HEK293 (cell line): ENCODE data around the gene LOXL1.

Experiments used
- CTCF ChIA-PET: fragments of 350-600 bp; formaldehyde crosslinking; extraction: SDS; loops from one replicate; lab custom pipeline; 2021; ENCODE audit warnings: antibody characterized with exemption; lab: Yijun Ruan, JAX
- POLR2A ChIA-PET: fragments of 300-600 bp; formaldehyde crosslinking; extraction: SDS; loops from one replicate; lab custom pipeline; 2020; ENCODE audit warnings: antibody characterized with exemption, inconsistent platforms; lab: Yijun Ruan, JAX
- H3K27ac ChIP-seq: fragments of 200-500 bp; sonication (Bioruptor generic); 2 replicates; pipeline ENCODE4 v1.5.1; 2014; ENCODE audit warnings: low read depth, low read length, control low read depth, inconsistent platforms; ENCODE audit errors: extremely low read depth
- H3K36me3 ChIP-seq, 2 experiments: fragments of 200-500 bp in 1 of 2; sonication (Bioruptor generic) in 1 of 2; 1 replicate in 1 of 2; 2 replicates in 1 of 2; pipeline ENCODE4 v1.5.1; 2014 to 2017; ENCODE audit warnings: inconsistent platforms in 2 of 2, low read length in 2 of 2; ENCODE audit not compliant: control insufficient read depth in 2 of 2, insufficient read depth in 1 of 2
- H3K4me1 ChIP-seq: fragments of 200-500 bp; sonication (Bioruptor generic); 2 replicates; pipeline ENCODE4 v1.5.1; 2014; ENCODE audit warnings: mild to moderate bottlenecking, low read length, inconsistent platforms; ENCODE audit not compliant: control insufficient read depth, insufficient read depth
- H3K4me3 ChIP-seq: 2 replicates; pipeline ENCODE4 v1.5.1; 2011; ENCODE audit warnings: low read depth, mild to moderate bottlenecking, control low read depth, low read length, moderate library complexity
- H3K9me3 ChIP-seq: fragments of 200-500 bp; sonication (Bioruptor generic); 2 replicates; pipeline ENCODE4 v1.5.1; 2014; ENCODE audit warnings: low read depth, low read length, inconsistent platforms; ENCODE audit not compliant: control insufficient read depth, insufficient read depth
- GLI2 ChIP-seq: fragments of 450-650 bp; formaldehyde crosslinking; IDR thresholded peaks from 2 replicates; pipeline ENCODE4; 2017; ENCODE audit warnings: missing biosample characterization, missing genetic modification characterization, low read depth, borderline replicate concordance
- GLIS1 ChIP-seq: fragments of 450-650 bp; formaldehyde crosslinking; IDR thresholded peaks from 2 replicates; pipeline ENCODE4 v1.5.1; 2016; ENCODE audit warnings: missing biosample characterization, missing genetic modification characterization
- SETDB1 ChIP-seq: IDR thresholded peaks from one replicate; pipeline ENCODE4 v1.6.1; 2017; ENCODE audit warnings: mild to moderate bottlenecking, low read length, moderate library complexity, mixed read lengths; ENCODE audit not compliant: insufficient read length
- SP2 ChIP-seq: fragments of 450-650 bp; formaldehyde crosslinking; IDR thresholded peaks from 2 replicates; pipeline ENCODE4 v1.5.1; 2016; ENCODE audit warnings: missing biosample characterization, missing genetic modification characterization
- ZBTB20 ChIP-seq: fragments of 450-650 bp; formaldehyde crosslinking; IDR thresholded peaks from 2 replicates; pipeline ENCODE4 v1.5.1; 2016; ENCODE audit warnings: missing biosample characterization, missing genetic modification characterization
- ZBTB48 ChIP-seq: fragments of 450-650 bp; formaldehyde crosslinking; IDR thresholded peaks from 2 replicates; pipeline ENCODE4 v1.5.1; 2016; ENCODE audit warnings: missing biosample characterization, missing genetic modification characterization
- ZBTB8A ChIP-seq: fragments of 450-650 bp; formaldehyde crosslinking; IDR thresholded peaks from 2 replicates; pipeline ENCODE4 v1.5.1; 2016; ENCODE audit warnings: missing biosample characterization, missing genetic modification characterization
- ZNF155 ChIP-seq: fragments of 450-650 bp; formaldehyde crosslinking; IDR thresholded peaks from 2 replicates; pipeline ENCODE4 v1.5.1; 2016; ENCODE audit warnings: missing biosample characterization, missing genetic modification characterization
- ZNF174 ChIP-seq: fragments of 450-650 bp; formaldehyde crosslinking; IDR thresholded peaks from 2 replicates; pipeline ENCODE4 v1.5.0; 2017; ENCODE audit warnings: missing biosample characterization, mild to moderate bottlenecking, missing genetic modification characterization
- ZNF175 ChIP-seq: fragments of 450-650 bp; formaldehyde crosslinking; IDR thresholded peaks from 2 replicates; pipeline ENCODE4 v1.5.1; 2016; ENCODE audit warnings: missing biosample characterization, missing genetic modification characterization
- ZNF221 ChIP-seq: fragments of 450-650 bp; formaldehyde crosslinking; IDR thresholded peaks from 2 replicates; pipeline ENCODE4 v1.5.1; 2017; ENCODE audit warnings: missing biosample characterization, missing genetic modification characterization, borderline replicate concordance
- ZNF248 ChIP-seq: fragments of 450-650 bp; formaldehyde crosslinking; IDR thresholded peaks from 2 replicates; pipeline ENCODE4 v1.5.1; 2017; ENCODE audit warnings: missing biosample characterization, missing genetic modification characterization
- ZNF335 ChIP-seq: fragments of 450-650 bp; formaldehyde crosslinking; conservative IDR thresholded peaks from 2 replicates; pipeline ENCODE4 v1.5.1; 2016; ENCODE audit warnings: missing biosample characterization, missing genetic modification characterization
- ZNF404 ChIP-seq: fragments of 450-650 bp; formaldehyde crosslinking; IDR thresholded peaks from 2 replicates; pipeline ENCODE4 v1.5.1; 2017; ENCODE audit warnings: missing biosample characterization, missing genetic modification characterization
- ZNF488 ChIP-seq: fragments of 450-650 bp; formaldehyde crosslinking; IDR thresholded peaks from 2 replicates; pipeline ENCODE4 v1.5.1; 2016; ENCODE audit warnings: missing biosample characterization, missing genetic modification characterization
- ZNF521 ChIP-seq: fragments of 450-650 bp; formaldehyde crosslinking; IDR thresholded peaks from 2 replicates; pipeline ENCODE4 v1.5.1; 2017; ENCODE audit warnings: missing biosample characterization, mild to moderate bottlenecking, missing genetic modification characterization
- ZNF549 ChIP-seq: fragments of 450-650 bp; IDR thresholded peaks from 2 replicates; pipeline ENCODE4 v1.5.1; 2018; ENCODE audit warnings: missing biosample characterization, missing genetic modification characterization, mild to moderate bottlenecking, inconsistent platforms, moderate library complexity
- ZNF558 ChIP-seq: fragments of 450-650 bp; formaldehyde crosslinking; IDR thresholded peaks from 2 replicates; pipeline ENCODE4 v1.5.1; 2016; ENCODE audit warnings: missing biosample characterization, missing genetic modification characterization
- ZNF610 ChIP-seq: fragments of 450-650 bp; formaldehyde crosslinking; IDR thresholded peaks from 2 replicates; pipeline ENCODE4 v1.5.1; 2016; ENCODE audit warnings: missing biosample characterization, missing genetic modification characterization, borderline replicate concordance
- ZNF692 ChIP-seq: fragments of 450-650 bp; formaldehyde crosslinking; IDR thresholded peaks from 2 replicates; pipeline ENCODE4 v1.5.1; 2016; ENCODE audit warnings: missing biosample characterization, missing genetic modification characterization
- TF ChIP-seq, protein P1 (sequence below): fragments of 450-650 bp; formaldehyde crosslinking; IDR thresholded peaks from 2 replicates; pipeline ENCODE4 v1.5.1; 2016; ENCODE audit warnings: missing biosample characterization, missing genetic modification characterization
- TF ChIP-seq, protein P2 (sequence below): fragments of 450-650 bp; IDR thresholded peaks from 2 replicates; pipeline ENCODE4 v1.5.1; 2018; ENCODE audit warnings: missing biosample characterization, missing genetic modification characterization
- TF ChIP-seq, protein P3 (sequence below): fragments of 450-650 bp; formaldehyde crosslinking; optimal IDR thresholded peaks from 2 replicates; pipeline ENCODE3; 2016; ENCODE audit warnings: missing biosample characterization, mild to moderate bottlenecking, missing genetic modification characterization
- TF ChIP-seq, protein P4 (sequence below): fragments of 450-650 bp; formaldehyde crosslinking; IDR thresholded peaks from 2 replicates; pipeline ENCODE4 v1.5.1; 2016; ENCODE audit warnings: missing biosample characterization, missing genetic modification characterization, borderline replicate concordance

LOXL1 gene

GRCh38 chr15:73982222-73982962, 56.1 kb downstream of the LOXL1 start (continued):
- TF ChIP-seq ZNF692 = peak; percentile 41; the same call in 1 of the 2 replicates
- peak; percentile 99 for TF ChIP-seq ZNF335 (tag by site-specific recombination)
- TF ChIP-seq ZBTB20 = peak; percentile 68
- no peak for TF ChIP-seq ZNF155 (tag by site-specific recombination)
- no peak for TF ChIP-seq ZNF549 (tag by site-specific recombination)
- TF ChIP-seq GLIS1 (tag by site-specific recombination) = peak; percentile 89
- 0 out of 2 replicates have a peak, but pooled peaks have one; percentile 21 for TF ChIP-seq ZBTB8A
- no peak for TF ChIP-seq ZNF558 (tag by site-specific recombination)
- no peak for TF ChIP-seq ZNF404 (tag by site-specific recombination)
- TF ChIP-seq, protein P1, sequence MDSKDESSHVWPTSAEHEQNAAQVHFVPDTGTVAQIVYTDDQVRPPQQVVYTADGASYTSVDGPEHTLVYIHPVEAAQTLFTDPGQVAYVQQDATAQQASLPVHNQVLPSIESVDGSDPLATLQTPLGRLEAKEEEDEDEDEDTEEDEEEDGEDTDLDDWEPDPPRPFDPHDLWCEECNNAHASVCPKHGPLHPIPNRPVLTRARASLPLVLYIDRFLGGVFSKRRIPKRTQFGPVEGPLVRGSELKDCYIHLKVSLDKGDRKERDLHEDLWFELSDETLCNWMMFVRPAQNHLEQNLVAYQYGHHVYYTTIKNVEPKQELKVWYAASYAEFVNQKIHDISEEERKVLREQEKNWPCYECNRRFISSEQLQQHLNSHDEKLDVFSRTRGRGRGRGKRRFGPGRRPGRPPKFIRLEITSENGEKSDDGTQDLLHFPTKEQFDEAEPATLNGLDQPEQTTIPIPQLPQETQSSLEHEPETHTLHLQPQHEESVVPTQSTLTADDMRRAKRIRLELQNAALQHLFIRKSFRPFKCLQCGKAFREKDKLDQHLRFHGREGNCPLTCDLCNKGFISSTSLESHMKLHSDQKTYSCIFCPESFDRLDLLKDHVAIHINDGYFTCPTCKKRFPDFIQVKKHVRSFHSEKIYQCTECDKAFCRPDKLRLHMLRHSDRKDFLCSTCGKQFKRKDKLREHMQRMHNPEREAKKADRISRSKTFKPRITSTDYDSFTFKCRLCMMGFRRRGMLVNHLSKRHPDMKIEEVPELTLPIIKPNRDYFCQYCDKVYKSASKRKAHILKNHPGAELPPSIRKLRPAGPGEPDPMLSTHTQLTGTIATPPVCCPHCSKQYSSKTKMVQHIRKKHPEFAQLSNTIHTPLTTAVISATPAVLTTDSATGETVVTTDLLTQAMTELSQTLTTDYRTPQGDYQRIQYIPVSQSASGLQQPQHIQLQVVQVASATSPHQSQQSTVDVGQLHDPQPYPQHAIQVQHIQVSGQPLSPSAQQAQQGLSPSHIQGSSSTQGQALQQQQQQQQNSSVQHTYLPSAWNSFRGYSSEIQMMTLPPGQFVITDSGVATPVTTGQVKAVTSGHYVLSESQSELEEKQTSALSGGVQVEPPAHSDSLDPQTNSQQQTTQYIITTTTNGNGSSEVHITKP (tag by site-specific recombination) = peak; percentile 38

DNA sequence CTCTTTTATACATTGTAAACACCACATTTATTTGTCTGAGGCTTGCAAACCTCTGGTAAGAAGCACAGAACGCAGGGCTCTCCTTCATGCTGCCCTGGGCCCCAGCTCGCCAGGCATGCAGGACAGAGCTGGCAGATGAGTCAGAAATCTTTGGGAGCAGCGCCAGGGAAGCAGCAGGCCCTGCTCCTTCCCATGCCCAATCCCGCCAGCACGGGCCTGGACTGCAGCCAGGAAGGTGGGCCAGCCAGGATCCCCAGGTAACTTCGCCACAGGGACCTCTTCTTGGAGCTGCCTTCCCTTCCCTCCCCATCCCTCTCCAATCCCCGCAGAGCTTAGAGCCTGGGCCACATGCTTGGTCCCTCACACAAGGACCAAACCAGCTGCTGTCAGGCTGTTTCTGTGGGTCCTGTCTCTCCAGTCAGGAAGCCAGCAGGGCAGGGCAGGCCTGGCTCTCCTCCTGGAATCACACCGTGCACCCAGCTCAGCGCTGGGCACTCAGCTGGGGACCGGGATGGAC, 57.0 kb downstream of the LOXL1 start:
- POLR2A ChIA-PET = interaction anchor here (0.8 to 1.5 kb wide), 5 partner anchors 10 to 213 kb away, joined by 3 to 21 read pairs (median 4); partner anchors contain the start of gene PML
- CTCF ChIA-PET = interaction anchor here (0.5 to 2.6 kb wide), 11 partner anchors 8 to 414 kb away, joined by 3 to 20 read pairs (median 4); partner anchors contain the start of genes PML and STOML1
- peaks cover 0 to 13% of the 10 kb centered on the region in 2 experiments; a peak in 1 of 3 replicates for H3K36me3 ChIP-seq
- peaks cover 12% of the 10 kb centered on the region for H3K4me1 ChIP-seq
- H3K27ac ChIP-seq = no peak overlapping the region
- H3K4me3 ChIP-seq = no peak overlapping the region
- no peaks in the 10 kb centered on the region for H3K9me3 ChIP-seq
- TF ChIP-seq, protein P2, sequence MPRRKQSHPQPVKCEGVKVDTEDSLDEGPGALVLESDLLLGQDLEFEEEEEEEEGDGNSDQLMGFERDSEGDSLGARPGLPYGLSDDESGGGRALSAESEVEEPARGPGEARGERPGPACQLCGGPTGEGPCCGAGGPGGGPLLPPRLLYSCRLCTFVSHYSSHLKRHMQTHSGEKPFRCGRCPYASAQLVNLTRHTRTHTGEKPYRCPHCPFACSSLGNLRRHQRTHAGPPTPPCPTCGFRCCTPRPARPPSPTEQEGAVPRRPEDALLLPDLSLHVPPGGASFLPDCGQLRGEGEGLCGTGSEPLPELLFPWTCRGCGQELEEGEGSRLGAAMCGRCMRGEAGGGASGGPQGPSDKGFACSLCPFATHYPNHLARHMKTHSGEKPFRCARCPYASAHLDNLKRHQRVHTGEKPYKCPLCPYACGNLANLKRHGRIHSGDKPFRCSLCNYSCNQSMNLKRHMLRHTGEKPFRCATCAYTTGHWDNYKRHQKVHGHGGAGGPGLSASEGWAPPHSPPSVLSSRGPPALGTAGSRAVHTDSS (tag by site-specific recombination) = no peak
- TF ChIP-seq ZNF610 (tag by site-specific recombination) = no peak
- TF ChIP-seq ZNF248 = no peak
- TF ChIP-seq, protein P3, sequence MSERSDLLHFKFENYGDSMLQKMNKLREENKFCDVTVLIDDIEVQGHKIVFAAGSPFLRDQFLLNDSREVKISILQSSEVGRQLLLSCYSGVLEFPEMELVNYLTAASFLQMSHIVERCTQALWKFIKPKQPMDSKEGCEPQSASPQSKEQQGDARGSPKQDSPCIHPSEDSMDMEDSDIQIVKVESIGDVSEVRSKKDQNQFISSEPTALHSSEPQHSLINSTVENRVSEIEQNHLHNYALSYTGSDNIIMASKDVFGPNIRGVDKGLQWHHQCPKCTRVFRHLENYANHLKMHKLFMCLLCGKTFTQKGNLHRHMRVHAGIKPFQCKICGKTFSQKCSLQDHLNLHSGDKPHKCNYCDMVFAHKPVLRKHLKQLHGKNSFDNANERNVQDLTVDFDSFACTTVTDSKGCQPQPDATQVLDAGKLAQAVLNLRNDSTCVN (tag by site-specific recombination) = no peak
- no peak for TF ChIP-seq ZNF174 (tag by site-specific recombination)
- TF ChIP-seq, protein P4, sequence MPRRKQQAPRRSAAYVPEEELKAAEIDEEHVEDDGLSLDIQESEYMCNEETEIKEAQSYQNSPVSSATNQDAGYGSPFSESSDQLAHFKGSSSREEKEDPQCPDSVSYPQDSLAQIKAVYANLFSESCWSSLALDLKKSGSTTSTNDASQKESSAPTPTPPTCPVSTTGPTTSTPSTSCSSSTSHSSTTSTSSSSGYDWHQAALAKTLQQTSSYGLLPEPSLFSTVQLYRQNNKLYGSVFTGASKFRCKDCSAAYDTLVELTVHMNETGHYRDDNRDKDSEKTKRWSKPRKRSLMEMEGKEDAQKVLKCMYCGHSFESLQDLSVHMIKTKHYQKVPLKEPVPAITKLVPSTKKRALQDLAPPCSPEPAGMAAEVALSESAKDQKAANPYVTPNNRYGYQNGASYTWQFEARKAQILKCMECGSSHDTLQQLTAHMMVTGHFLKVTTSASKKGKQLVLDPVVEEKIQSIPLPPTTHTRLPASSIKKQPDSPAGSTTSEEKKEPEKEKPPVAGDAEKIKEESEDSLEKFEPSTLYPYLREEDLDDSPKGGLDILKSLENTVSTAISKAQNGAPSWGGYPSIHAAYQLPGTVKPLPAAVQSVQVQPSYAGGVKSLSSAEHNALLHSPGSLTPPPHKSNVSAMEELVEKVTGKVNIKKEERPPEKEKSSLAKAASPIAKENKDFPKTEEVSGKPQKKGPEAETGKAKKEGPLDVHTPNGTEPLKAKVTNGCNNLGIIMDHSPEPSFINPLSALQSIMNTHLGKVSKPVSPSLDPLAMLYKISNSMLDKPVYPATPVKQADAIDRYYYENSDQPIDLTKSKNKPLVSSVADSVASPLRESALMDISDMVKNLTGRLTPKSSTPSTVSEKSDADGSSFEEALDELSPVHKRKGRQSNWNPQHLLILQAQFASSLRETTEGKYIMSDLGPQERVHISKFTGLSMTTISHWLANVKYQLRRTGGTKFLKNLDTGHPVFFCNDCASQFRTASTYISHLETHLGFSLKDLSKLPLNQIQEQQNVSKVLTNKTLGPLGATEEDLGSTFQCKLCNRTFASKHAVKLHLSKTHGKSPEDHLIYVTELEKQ = no peak
- no peak for TF ChIP-seq ZNF175
- no peak for TF ChIP-seq SP2 (tag by site-specific recombination)
- no peak for TF ChIP-seq GLI2 (tag by site-specific recombination)
- TF ChIP-seq ZNF221 = no peak
- TF ChIP-seq ZBTB48 (tag by site-specific recombination) = peak; percentile 92
- TF ChIP-seq ZNF521 = no peak
- no peak for TF ChIP-seq SETDB1
- no peak for TF ChIP-seq ZNF488
